ENCODE data around the gene TUBA4B.
A peak's percentile ranks its signal among the peaks of the same experiment; 100 is the strongest.
"Not testable (repeated sequence)": the region's sequence is repeated elsewhere in the genome, so short reads cannot be mapped to it uniquely, and the experiment has no call there.

The TUBA4B gene

DNA sequence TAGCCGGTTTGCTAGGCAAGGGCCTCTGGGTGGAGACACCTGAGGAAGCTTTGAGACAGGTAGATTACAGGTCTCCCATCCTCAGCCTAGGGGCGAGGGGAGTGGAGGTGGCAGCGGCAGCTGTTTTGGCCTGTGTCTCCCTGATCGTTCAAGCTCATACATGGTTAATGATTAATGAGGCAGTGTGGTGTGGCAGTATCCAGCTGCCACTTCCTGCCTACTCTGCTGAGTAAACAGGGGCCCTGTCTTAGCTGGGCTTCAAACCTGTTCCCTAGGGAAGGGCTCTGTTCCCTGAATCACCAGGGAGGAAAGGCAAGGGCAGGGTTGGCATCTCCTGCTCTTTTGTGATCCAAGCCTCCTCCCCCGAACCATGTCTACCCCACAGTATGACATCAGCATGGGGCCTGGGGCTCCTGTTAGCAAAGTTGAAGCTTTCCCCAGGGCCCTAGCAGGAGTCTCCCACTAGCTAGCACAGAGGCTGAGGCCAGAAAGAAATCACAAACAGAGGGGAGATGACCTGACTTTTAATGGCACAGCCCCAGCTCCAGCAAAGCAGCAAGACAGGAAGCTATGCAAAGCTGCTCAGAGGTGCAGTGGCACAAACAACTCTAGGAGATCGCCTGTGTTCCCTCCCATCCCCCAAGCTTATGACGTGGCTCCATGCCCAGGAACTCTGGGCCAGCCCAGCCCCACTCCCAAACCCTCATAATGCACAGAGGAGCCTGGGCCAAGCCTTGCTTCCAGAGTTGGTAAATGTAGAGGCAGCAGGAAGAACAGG lies 3.7 kb upstream of the TUBA4B start:
- peak in 1 of 2 donors; percentile 54 for DNase-seq

DNA sequence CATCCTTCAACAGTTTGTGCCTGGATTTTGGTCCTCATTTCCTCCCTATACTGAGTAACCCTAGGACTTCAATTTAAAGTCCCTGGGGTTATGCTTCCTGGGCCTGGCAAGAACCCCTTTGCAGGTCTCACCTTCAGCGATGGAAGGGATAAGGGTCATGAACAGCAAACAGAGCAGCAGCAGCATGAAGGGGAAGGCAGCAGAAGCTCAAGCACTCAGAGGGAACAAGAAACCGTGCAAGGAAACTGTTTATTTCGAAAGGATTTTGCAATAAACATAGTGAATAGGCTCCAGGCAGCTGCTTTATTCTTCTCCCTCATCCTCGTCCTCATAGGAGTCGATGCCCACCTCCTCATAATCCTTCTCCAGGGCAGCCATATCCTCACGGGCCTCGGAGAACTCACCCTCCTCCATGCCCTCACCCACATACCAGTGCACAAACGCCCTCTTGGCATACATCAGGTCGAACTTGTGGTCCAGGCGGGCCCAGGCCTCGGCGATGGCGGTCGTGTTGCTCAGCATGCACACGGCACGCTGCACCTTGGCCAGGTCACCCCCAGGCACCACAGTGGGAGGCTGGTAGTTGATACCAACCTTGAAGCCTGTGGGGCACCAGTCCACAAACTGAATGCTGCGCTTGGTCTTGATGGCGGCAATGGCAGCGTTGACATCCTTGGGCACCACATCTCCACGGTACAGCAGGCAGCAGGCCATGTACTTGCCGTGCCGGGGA lies 2.8 kb upstream of the TUBA4B start:
- no peak for DNase-seq

DNA sequence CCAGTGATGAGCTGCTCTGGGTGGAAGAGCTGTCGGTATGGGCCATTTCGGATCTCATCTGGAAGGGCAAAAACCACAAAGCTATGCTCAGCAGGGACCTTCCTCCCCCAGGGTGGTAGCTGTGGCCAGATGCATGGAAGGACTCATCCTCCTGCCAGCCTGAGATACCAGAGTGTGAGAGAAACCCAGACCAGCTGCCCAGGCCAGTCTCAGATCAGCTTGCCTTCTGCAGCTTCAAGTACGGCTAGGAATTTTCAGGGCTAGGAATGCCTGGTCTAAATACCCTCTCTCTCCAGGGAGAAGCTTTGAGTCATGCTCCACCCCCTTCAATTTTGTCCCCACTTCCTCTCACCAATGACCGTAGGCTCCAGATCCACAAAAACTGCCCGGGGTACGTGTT lies 1.4 kb upstream of the TUBA4B start:
- no peak for DNase-seq

DNA sequence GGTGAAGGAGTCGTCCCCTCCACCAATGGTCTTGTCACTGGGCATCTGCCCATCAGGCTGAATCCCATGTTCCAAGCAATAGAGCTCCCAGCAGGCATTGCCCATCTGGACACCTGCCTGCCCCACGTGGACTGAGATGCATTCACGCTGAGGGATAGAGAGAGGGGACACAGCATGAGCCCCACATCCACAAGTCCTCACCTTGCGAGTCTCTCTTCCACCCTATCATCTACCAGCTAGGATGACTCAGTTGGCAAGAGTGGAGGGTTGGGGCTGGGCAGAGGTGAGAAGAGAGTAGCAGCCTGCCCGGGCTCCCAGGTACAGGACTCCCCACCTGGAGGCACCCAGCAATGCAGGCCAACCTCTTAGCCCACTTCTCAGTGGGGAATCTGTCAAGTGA lies 959 bp upstream of the TUBA4B start:
- no peak for DNase-seq

DNA sequence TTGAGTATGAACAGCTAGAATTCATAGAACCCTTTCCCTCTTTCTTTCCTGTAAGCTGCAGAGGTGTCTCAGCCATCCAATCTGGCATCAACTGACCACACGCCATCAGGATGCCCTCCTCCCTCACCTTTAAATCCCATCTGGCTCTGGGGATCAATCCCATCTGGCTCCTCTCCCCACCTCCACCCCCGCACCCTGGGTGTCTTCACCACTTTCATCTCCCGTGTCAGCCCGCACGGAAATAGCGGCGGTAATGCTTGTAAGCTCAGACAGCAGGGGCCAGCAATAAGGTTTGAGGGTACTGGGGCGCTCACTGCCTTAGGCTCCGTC lies 508 bp upstream of the TUBA4B start:
- no peak for DNase-seq

GRCh38 chr2:219253753-219254589 lies 928 bp downstream of the TUBA4B start, which contains the start of gene TUBA4A:
TUBA4A (minus strand) TSS chr2:219253918; CDS start chr2:219253858, 60 bp downstream.
- peak; percentile 31 to 70 for DNase-seq

GRCh38 chr2:219254590-219255201 lies 1.7 kb downstream of the TUBA4B start:
- peak; percentile 70 to 80 for DNase-seq

GRCh38 chr2:219258942-219259341 lies 5.9 kb downstream of the TUBA4B start:
- not testable (repeated sequence) for DNase-seq

DNA sequence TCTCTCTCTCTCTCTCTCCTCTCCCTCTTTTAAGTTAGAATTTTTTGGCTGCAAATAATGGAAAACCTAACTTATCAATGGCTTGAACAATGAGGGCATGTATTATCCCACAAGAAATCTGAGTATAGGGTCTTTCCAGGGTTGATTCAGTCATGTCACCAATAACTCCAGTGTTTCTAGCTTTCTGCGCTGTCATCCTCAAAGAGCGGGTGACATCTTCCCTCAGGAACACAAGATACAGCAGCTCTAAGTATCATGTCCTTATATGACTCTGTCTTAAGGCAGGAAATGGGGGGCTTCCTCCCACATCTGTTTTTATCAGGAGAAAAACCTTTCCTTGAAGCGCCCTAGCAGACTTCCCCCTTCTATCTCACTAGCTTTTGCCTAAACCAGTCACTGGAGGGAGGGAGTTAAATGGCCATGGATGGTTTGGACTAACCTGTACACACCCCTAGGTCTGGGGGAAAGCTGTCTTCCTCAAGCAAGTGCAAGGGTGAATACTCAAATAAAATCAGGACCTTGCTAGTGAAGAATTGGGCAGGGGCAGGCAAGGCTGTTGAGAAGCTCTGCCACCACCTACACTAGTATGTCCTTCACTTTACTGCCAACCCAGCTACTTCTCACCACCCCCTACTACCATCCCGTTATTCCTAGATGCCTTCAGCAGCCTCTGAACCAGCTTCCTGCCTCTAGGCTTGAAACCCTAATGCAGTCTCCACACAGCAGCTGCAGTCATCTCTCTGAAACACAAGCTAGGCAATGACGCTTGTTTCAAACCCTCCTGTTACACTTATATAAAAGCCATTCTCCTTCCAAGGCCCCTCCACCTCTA lies 8.2 kb downstream of the TUBA4B start:
- peak in 1 of 2 donors; percentile 22 for DNase-seq

GRCh38 chr2:219266232-219266631 lies 13.2 kb downstream of the TUBA4B start:
- DNase-seq = no peak

GRCh38 chr2:219266886-219267285 lies 13.8 kb downstream of the TUBA4B start:
- DNase-seq = no peak

DNA sequence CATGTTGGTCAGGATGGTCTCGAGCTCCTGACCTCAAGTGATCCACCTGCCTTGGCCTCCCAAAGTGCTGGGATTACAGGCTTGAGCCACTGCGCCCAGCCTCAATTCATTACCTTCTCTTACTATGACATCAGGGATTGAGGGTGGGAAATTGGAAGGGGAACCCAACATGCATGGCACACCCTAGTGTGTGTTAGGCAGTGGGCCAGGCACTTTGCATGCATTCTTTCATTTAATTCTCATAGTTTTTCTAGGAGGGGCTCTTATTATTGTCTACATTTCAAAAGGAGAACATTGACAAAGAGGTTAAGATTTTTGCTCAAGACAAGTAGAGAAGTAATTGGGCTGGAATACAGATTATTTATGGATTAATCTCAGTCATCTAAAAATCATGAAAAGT lies 15.3 kb downstream of the TUBA4B start:
- DNase-seq = no peak

DNA sequence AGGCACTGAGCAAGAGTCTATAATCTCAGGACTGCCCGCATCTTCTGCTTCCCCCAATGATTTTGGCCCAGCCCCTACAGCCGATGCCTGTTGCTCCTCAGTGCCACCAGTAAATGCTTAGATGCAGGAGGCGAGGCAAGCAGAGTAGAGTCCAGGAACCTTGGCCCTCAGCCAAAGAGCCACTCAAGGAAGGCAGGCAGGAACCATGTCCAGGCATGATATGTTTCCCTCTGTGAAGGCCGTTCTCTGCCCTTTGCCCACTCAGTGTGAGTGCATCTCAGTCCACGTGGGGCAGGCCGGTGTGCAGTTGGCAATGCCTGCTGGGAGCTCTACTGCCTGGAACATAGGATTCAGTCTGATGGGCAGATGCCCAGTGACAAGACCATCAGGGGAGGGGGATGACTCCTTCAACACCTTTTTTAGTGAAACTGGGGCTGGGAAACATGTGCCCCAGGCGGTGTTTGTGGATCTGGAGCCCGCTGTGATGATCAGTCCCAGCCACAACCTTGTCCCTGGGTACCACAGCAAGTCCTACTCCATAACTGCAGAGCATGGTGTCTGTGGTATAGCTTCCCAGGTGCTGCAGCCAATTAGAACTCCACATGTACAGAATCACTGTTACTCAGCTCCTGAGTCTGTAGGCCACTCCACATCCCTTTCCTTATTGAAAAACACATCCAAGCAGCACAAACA lies 16.5 kb downstream of the TUBA4B start:
- no peak for DNase-seq

GRCh38 chr2:219270055-219270372 lies 17.0 kb downstream of the TUBA4B start:
- no peak for DNase-seq

DNA sequence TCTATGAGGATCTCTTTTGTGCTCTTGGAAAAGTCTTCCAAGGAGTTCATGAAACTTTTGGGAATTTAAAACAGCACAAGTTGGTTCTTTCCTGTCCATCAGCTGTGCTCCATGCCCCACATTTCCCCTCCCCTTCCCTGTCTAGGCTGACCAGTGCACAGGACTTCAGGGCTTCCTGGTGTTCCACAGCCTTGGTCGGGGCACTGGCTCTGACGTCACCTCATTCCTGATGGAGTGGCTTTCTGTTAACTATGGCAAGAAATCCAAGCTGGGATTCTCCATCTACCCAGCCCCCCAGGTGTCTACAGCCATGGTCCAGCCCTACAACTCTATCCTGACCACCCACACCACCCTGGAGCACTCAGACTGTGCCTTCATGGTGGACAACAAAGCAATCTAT lies 18.0 kb downstream of the TUBA4B start:
- no peak for DNase-seq

- no peak for DNase-seq
Measured at GRCh38 chr2:219272356-219272755, 19.3 kb downstream of the TUBA4B start.

DNA sequence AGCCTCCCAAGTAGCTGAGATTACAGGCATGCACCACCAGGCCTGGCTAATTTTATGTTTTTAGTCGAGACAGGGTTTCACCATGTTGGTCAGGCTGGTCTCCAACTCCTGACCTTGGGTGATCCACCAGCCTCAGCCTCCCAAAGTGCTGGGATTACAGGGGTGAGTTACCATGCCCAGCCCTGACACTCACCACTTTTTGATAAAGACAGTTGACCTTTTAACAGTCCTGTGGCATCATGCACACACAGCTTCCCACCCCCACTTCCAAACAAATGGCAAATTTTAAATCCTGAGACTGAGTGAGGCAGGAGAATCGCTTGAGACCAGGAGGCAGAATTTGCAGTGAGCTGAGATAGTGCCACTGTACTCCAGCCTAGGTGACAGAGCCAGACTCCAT lies 20.0 kb downstream of the TUBA4B start:
- DNase-seq = no peak

- no peak for DNase-seq
Measured at GRCh38 chr2:219273937-219274336, 20.9 kb downstream of the TUBA4B start.

DNA sequence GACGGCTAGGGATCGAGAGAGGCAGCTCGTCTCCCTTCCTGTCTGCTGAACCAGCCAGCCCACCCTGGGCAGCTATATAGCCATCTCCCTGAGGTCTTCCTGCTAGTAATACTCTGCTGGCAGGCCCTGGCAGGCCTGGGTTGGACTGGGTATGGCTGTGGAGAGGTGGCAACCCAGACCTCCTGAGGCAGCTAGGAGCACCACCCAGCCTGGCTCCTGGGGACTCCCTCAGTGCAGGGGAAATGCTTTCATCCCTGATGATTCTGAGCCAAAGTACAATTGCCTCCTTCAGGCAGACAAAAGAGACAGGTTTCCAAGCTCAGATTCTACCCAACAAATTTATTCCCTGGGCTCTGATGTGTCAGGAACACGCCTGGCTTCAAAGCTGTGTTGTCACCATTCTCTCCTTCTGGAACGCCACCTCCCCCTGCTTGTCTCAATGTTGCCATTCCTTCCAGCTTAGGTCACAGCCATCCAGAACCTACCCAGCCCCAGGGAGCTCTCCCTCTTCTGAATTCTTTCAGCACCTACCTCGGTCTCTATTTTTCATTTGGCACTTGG lies 21.4 kb downstream of the TUBA4B start:
- no peak for DNase-seq

DNA sequence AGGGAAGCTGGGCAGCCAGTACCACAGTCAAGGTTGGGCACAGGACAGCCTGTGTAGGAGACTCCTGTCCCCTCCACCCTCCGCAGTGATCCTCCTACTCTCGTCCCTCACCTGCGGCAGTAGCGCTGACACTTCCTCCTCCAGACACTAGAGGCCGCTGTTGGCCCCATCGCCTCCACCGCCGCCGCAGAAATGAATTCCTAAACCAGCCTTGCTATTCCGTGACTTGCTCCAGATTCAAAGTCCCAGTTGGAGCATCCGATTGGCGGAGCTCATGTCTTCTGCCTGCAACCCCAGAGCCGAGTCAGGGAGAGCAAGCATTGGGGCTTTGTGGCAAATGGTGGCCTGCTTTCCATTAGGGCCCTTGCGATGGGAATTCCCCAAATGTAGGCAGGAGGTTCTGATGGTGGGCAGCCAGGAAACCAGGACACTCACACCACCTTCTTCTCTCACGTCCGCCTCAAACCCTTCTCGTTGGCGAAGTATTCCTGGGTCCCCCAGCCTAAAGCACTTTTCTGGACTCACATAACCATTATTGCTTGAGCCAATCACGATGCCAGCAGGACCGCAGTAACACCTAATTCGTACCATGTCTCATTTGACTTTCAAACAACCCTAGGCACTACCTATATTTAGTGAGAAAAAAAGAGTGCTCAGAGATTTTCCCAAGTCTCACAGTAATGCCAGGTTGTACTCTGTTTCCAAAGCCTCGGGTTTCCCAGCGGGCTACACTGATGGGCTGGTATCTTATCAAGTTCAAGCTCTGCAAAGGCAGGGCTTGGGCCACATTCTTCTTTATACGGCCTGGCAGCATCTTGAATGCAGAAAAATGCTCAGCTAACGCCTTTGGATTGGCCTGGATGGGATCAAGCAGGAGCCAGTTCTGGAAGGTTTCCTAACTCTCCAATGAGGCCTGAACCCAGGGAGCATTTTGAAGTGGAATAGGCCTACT lies 24.9 kb downstream of the TUBA4B start:
- peak; percentile 37 to 65 for DNase-seq

Data from bone marrow (tissue), 2 donors.